B cell (primary cell): ENCODE results near the gene DGKB. TPM values are rescaled to one million over a fixed set of nuclear protein-coding genes. Genes with fewer than 3 reads are reported as not detected.

Source experiments
- ATAC-seq: fragments of 200-7000 bp; cut with Tn5 transposase; one replicate; pipeline ENCODE4 v1.10.0; 2021; ENCODE audit warnings: low read depth, mild to moderate bottlenecking, moderate number of reproducible peaks, moderate library complexity
- CTCF ChIA-PET: fragments of 350-600 bp; sonication (Branson Sonifier 250); formaldehyde crosslinking; loops from one replicate; lab custom pipeline; 2021; ENCODE audit warnings: antibody characterized with exemption, inconsistent platforms; lab: Charles Lee
- POLR2A ChIA-PET: fragments of 350-600 bp; sonication (Branson Sonifier 250); formaldehyde crosslinking; loops from one replicate; lab custom pipeline; 2021; ENCODE audit warnings: antibody characterized with exemption; lab: Charles Lee
- DNase-seq: peaks from one replicate; pipeline ENCODE4 v3.0.0; 2013
- H2AFZ ChIP-seq: 2 replicates; pipeline ENCODE4 v1.6.1; 2012; ENCODE audit warnings: mild to moderate bottlenecking, low read depth, low read length; ENCODE audit not compliant: insufficient read depth, poor library complexity, severe bottlenecking
- H3K27ac ChIP-seq, 2 donors: 1 replicate in 1 of 2; 2 replicates in 1 of 2; pipeline ENCODE4 v1.5.1; 2012 to 2013; ENCODE audit warnings: low read length in 2 of 2, mild to moderate bottlenecking in 2 of 2, moderate library complexity in 1 of 2
- H3K27me3 ChIP-seq, 4 experiments: fragments of 200-600 bp in 1 of 4; sonication (generic) in 1 of 4; replicated peaks in 1 of 4; 1 replicate in 2 of 4; 2 replicates in 2 of 4; pipeline versions ENCODE4 v1.6.1 to v1.7.0; 2013 to 2016; ENCODE audit warnings: low read length in 3 of 4, mild to moderate bottlenecking in 2 of 4, mixed read lengths in 1 of 4, moderate library complexity in 1 of 4; ENCODE audit not compliant: insufficient read depth in 4 of 4, control insufficient read depth in 3 of 4; ENCODE audit errors: control extremely low read depth in 1 of 4
- H3K36me3 ChIP-seq, 2 experiments: replicated peaks in 1 of 2; 1 replicate in 1 of 2; 2 replicates in 1 of 2; pipeline versions ENCODE4 v1.6.1 to v1.7.1; 2013; ENCODE audit warnings: low read length in 1 of 2; ENCODE audit not compliant: insufficient read depth in 2 of 2, control insufficient read depth in 1 of 2; ENCODE audit errors: control extremely low read depth in 1 of 2, extremely low read depth in 1 of 2
- H3K4me1 ChIP-seq, 2 donors: fragments of 200-600 bp in 1 of 2; sonication (generic) in 1 of 2; 1 replicate in 1 of 2; 2 replicates in 1 of 2; pipeline versions ENCODE4 v1.5.1 to v1.6.1; 2013 to 2017; ENCODE audit warnings: low read length in 2 of 2; ENCODE audit not compliant: control insufficient read depth in 2 of 2, insufficient read depth in 2 of 2
- H3K4me2 ChIP-seq: replicated peaks from 2 replicates; pipeline ENCODE3; 2012; ENCODE audit warnings: mild to moderate bottlenecking, low read depth, low read length; ENCODE audit not compliant: poor library complexity, severe bottlenecking
- H3K4me3 ChIP-seq, 5 experiments: fragments of 200-600 bp in 1 of 5; sonication (generic) in 1 of 5; 1 replicate in 3 of 5; 2 replicates in 2 of 5; pipeline versions ENCODE4 v1.5.1 to v1.7.0; 2011 to 2016; ENCODE audit warnings: low read length in 4 of 5, mild to moderate bottlenecking in 4 of 5, low read depth in 2 of 5, control low read depth in 1 of 5, moderate library complexity in 1 of 5; ENCODE audit not compliant: insufficient read depth in 1 of 5; ENCODE audit errors: control extremely low read depth in 1 of 5, extremely low read depth in 1 of 5
- H3K79me2 ChIP-seq: fragments of 200-600 bp; sonication (generic); one replicate; pipeline ENCODE4 v1.6.0; 2016; ENCODE audit warnings: low read length; ENCODE audit not compliant: control insufficient read depth, insufficient read depth
- H3K9ac ChIP-seq: fragments of 200-600 bp; sonication (generic); 2 replicates; pipeline ENCODE4 v1.6.1; 2017; ENCODE audit warnings: mild to moderate bottlenecking, low read length, moderate library complexity
- H3K9me3 ChIP-seq, 3 donors: one replicate each; pipeline versions ENCODE4 v1.6.1 to v1.7.1; 2013; ENCODE audit warnings: low read length in 2 of 3; ENCODE audit not compliant: control insufficient read depth in 2 of 3, insufficient read depth in 1 of 3; ENCODE audit errors: control extremely low read depth in 1 of 3
- H4K20me1 ChIP-seq: 2 replicates; pipeline ENCODE4 v1.6.0; 2012; ENCODE audit warnings: mild to moderate bottlenecking, low read length; ENCODE audit not compliant: insufficient read depth, control insufficient read depth, poor library complexity, severe bottlenecking
- H3K27ac Mint-ChIP-seq: one replicate; pipeline ENCODE4 v1.8.0; 2021; ENCODE audit warnings: mixed read lengths
- H3K27me3 Mint-ChIP-seq: one replicate; pipeline ENCODE4 v1.8.0; 2021; ENCODE audit warnings: mixed read lengths
- H3K4me1 Mint-ChIP-seq: one replicate; pipeline ENCODE4 v1.8.0; 2021; ENCODE audit warnings: mixed read lengths
- H3K4me3 Mint-ChIP-seq: one replicate; pipeline ENCODE4 v1.8.0; 2021; ENCODE audit warnings: mixed read lengths
- H3K9me3 Mint-ChIP-seq: one replicate; pipeline ENCODE4 v1.8.0; 2022; ENCODE audit warnings: mixed read lengths; ENCODE audit not compliant: insufficient read depth
- CTCF ChIP-seq: fragments of 200-600 bp; IDR thresholded peaks from one replicate; pipeline ENCODE4 v1.8.0; 2022; ENCODE audit warnings: antibody characterized with exemption, mild to moderate bottlenecking
- EZH2 ChIP-seq: IDR thresholded peaks from 2 replicates; pipeline ENCODE4 v1.6.1; 2012; ENCODE audit warnings: borderline replicate concordance, low read depth, mild to moderate bottlenecking, moderate library complexity, low read length; ENCODE audit not compliant: insufficient read depth, poor library complexity, severe bottlenecking
- WGBS: methylation state at CpG from one replicate; pipeline ENCODE4 v1.1.5; 2013; ENCODE audit warnings: missing lambda C conversion rate; ENCODE audit not compliant: insufficient coverage; 5-methylcytosine and 5-hydroxymethylcytosine counted together
- intact Hi-C: fragments of 100-400 bp; cut with micrococcal nuclease; formaldehyde crosslinking; loops from one replicate; pipeline ENCODE4 v1.10.0; 2022
- polyA plus RNA-seq: library from polyadenylated mRNA; depleted of rRNA; stranded (reverse); fragments of >200 nt; gene quantifications from 2 replicates; pipeline ENCODE4 v1.2.3, GENCODE V29; 2012
- total RNA-seq, 2 donors: library from RNA; stranded (reverse); fragments of 120-200 nt in 1 of 2; gene quantifications; 1 replicate in 1 of 2; 2 replicates in 1 of 2; pipeline versions ENCODE4 v1.2.3 to v1.2.4, GENCODE V29; 2013 to 2022

The DGKB gene
- total and polyA plus RNA-seq, 2 donors (not counting 1 experiment from before 2014, with no cell fraction given) = not detected

- H3K27ac ChIP-seq = no peak overlapping the region
- no peaks in the 10 kb centered on the region for H3K4me1 Mint-ChIP-seq
- H3K79me2 ChIP-seq = no peaks in the 10 kb centered on the region
- no peaks in the 10 kb centered on the region for H3K4me1 ChIP-seq
- H3K9me3 Mint-ChIP-seq = no peaks in the 10 kb centered on the region
- no peaks in the 10 kb centered on the region for H3K9me3 ChIP-seq
- H4K20me1 ChIP-seq = no peaks in the 10 kb centered on the region
- CTCF ChIA-PET = no interaction called here
- H3K27ac Mint-ChIP-seq = no peak overlapping the region
- DNase-seq (no peak), ATAC-seq (no peak)
- no peak for TF ChIP-seq EZH2
- no peak for TF ChIP-seq CTCF
- no peak overlapping the region for H3K4me2 ChIP-seq
- POLR2A ChIA-PET = no interaction called here
- no peak overlapping the region for H3K4me3 Mint-ChIP-seq
- no peak overlapping the region for H2AFZ ChIP-seq
- no peaks in the 10 kb centered on the region for H3K36me3 ChIP-seq
- no peaks in the 10 kb centered on the region for H3K27me3 Mint-ChIP-seq
- H3K4me3 ChIP-seq = no peak overlapping the region
- intact Hi-C loops = no loop called here
- H3K27me3 ChIP-seq = no peaks in the 10 kb centered on the region
- no peak overlapping the region for H3K9ac ChIP-seq
Observed at GRCh38 chr7:14837216-14837615, 65.3 kb downstream of the DGKB start.

GRCh38 chr7:14836571-14837189 lies 65.9 kb downstream of the DGKB start:
- Mint-ChIP-seq H3K27ac (no peak overlapping the region), H3K27me3 (no peaks in the 10 kb centered on the region), H3K4me1 (no peaks in the 10 kb centered on the region), H3K4me3 (no peak overlapping the region), H3K9me3 (no peaks in the 10 kb centered on the region)
- ATAC-seq (no peak), DNase-seq (no peak)
- intact Hi-C loops = no loop called here
- whole genome bisulfite sequencing = 78% methylated on average over 4 of the region's 6 CpGs
- H3K27me3 ChIP-seq = no peaks in the 10 kb centered on the region
- ChIA-PET CTCF (no interaction called here), POLR2A (no interaction called here)
- no peak overlapping the region for H3K9ac ChIP-seq
- H3K4me2 ChIP-seq = no peak overlapping the region
- H3K4me3 ChIP-seq = no peak overlapping the region
- no peaks in the 10 kb centered on the region for H4K20me1 ChIP-seq
- no peaks in the 10 kb centered on the region for H3K36me3 ChIP-seq
- H3K9me3 ChIP-seq = no peaks in the 10 kb centered on the region
- no peak for TF ChIP-seq CTCF
- no peak for TF ChIP-seq EZH2
- H2AFZ ChIP-seq = no peak overlapping the region
- no peaks in the 10 kb centered on the region for H3K4me1 ChIP-seq
- no peaks in the 10 kb centered on the region for H3K79me2 ChIP-seq
- no peak overlapping the region for H3K27ac ChIP-seq
